ENCODE results near the gene INPP5A. TPM values are rescaled to one million over a fixed set of nuclear protein-coding genes. Genes with fewer than 3 reads are reported as not detected.

Gene INPP5A
- total and polyA plus RNA-seq, 9 of the 15 experiments (the other 6 are each of a cell fraction or from before 2014, with no cell fraction given) = 0.66 to 11.6 (median 7.7) TPM

DNA sequence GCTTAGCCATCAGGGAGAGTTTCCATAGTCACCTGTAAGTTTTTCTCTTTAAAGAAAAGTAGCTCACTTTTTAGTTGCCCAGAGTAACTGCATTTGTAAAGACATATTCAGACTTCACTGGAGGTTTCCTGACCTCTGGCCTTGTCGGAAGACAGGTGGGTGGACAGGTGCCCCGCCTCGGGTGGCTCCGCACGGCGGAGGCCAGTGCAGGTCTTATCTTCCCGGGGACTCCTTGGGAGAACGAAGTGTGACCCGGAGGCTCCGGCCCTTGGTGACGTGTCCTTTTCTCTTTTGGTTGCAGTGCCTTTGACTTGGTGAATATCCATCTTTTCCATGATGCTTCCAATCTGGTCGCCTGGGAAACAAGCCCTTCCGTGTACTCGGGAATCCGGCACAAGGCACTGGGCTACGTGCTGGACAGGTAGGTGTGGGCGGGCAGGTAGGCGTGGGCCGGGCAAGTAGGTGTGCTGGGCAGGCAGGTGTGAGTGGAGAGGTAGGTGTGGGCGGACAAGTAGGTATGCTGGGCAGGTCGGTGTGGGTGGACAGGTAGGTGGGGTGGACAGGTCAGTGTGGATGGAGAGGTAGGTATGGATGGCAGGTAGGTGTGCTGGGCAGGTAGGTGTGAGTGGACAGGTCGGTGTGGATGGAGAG is 172.6 kb downstream of the INPP5A start:
- H3K9me1 ChIP-seq (ENCODE audit: control insufficient read depth, insufficient read depth, low read length) = no peaks in the 10 kb centered on the region
- ChIA-PET POLR2A (no interaction called here), CTCF (ENCODE audit: low intra/inter-chr PET ratio) (no interaction called here)
- H3K4me2 ChIP-seq (ENCODE audit: insufficient read depth, low read length) = no peak overlapping the region
- peaks cover 0 to 3% of the 10 kb centered on the region in 2 experiments; a peak in 1 of 5 replicates for H3K4me1 ChIP-seq (replicated peaks in 1 of 2; ENCODE audit: control insufficient read depth in 2 of 2, insufficient read depth in 2 of 2, low read length in 2 of 2)
- WGBS (ENCODE audit: insufficient coverage, low coverage, missing lambda C conversion rate) = 91% methylated on average over 7 of the region's 22 CpGs
- H3K27ac ChIP-seq (ENCODE audit: extremely low read depth, low read depth, low read length) = no peak overlapping the region
- H3K27me3 ChIP-seq (ENCODE audit: control insufficient read depth in 2 of 2, insufficient read depth in 2 of 2, low read length in 2 of 2) = no peaks in the 10 kb centered on the region
- H4K20me1 ChIP-seq (replicated peaks; ENCODE audit: control insufficient read depth, insufficient read depth, low read length) = no peaks in the 10 kb centered on the region
- in situ Hi-C loops (cut with MboI) (no loop called here), intact Hi-C loops (cut with micrococcal nuclease) (no loop called here)
- BruUV-seq (replicated peaks) = no TSS peak
- no peaks in the 10 kb centered on the region for H3K79me2 ChIP-seq (ENCODE audit: control insufficient read depth, insufficient read depth, low read length)
- no peak for DNase-seq (ENCODE audit: extremely low read depth in 1 of 4, low spot score in 3 of 4)
- no peak for FAIRE-seq
- no peak overlapping the region for H3K4me3 ChIP-seq
- H2AFZ ChIP-seq (ENCODE audit: low read depth, low read length) = no peak overlapping the region
- ATAC-seq = no peak
- H3K36me3 ChIP-seq (ENCODE audit: control insufficient read depth, insufficient read depth, low read length) = no peaks in the 10 kb centered on the region
- H3K9ac ChIP-seq (ENCODE audit: insufficient read depth in 1 of 2, low read depth in 2 of 2, low read length in 2 of 2) = no peak overlapping the region
- no peaks in the 10 kb centered on the region for H3K9me3 ChIP-seq (replicated peaks; ENCODE audit: control insufficient read depth, insufficient read depth, low read depth, low read length)
- TF ChIP-seq RAD51 (IDR thresholded peaks at IDR 0.05; ENCODE audit: borderline replicate concordance, low read depth) (no peak), ZNF644 (tag; IDR thresholded peaks at IDR 0.05; ENCODE audit: low read depth) (no peak)

GRCh38 chr10:132710746-132711612 is 173.4 kb downstream of the INPP5A start:
- 73% methylated on average over 3 of the region's 18 CpGs for WGBS (ENCODE audit: insufficient coverage, low coverage, missing lambda C conversion rate)
- H3K4me2 ChIP-seq (ENCODE audit: insufficient read depth, low read length) = no peak overlapping the region
- no TSS peak for BruUV-seq (replicated peaks)
- no peak overlapping the region for H3K9ac ChIP-seq (ENCODE audit: insufficient read depth in 1 of 2, low read depth in 2 of 2, low read length in 2 of 2)
- peaks cover 0 to 5% of the 10 kb centered on the region in 2 experiments; a peak in 1 of 5 replicates for H3K4me1 ChIP-seq (replicated peaks in 1 of 2; ENCODE audit: control insufficient read depth in 2 of 2, insufficient read depth in 2 of 2, low read length in 2 of 2)
- no peaks in the 10 kb centered on the region for H3K9me1 ChIP-seq (ENCODE audit: control insufficient read depth, insufficient read depth, low read length)
- no peaks in the 10 kb centered on the region for H3K36me3 ChIP-seq (ENCODE audit: control insufficient read depth, insufficient read depth, low read length)
- no peaks in the 10 kb centered on the region for H4K20me1 ChIP-seq (replicated peaks; ENCODE audit: control insufficient read depth, insufficient read depth, low read length)
- ChIA-PET CTCF (ENCODE audit: low intra/inter-chr PET ratio) (no interaction called here), POLR2A (interaction anchor here (0.7 kb wide), 1 partner anchor 139 kb away, joined by 3 read pairs; no protein-coding TSS in a partner anchor)
- no peak overlapping the region for H3K4me3 ChIP-seq
- no peak for DNase-seq (ENCODE audit: extremely low read depth in 1 of 4, low spot score in 3 of 4)
- no peaks in the 10 kb centered on the region for H3K9me3 ChIP-seq (replicated peaks; ENCODE audit: control insufficient read depth, insufficient read depth, low read depth, low read length)
- in situ Hi-C loops (cut with MboI) = no loop called here
- H3K79me2 ChIP-seq (ENCODE audit: control insufficient read depth, insufficient read depth, low read length) = no peaks in the 10 kb centered on the region
- FAIRE-seq = no peak
- H3K27me3 ChIP-seq (ENCODE audit: control insufficient read depth in 2 of 2, insufficient read depth in 2 of 2, low read length in 2 of 2) = no peaks in the 10 kb centered on the region
- intact Hi-C loops (cut with micrococcal nuclease) = no loop called here
- no peak overlapping the region for H2AFZ ChIP-seq (ENCODE audit: low read depth, low read length)
- H3K27ac ChIP-seq (ENCODE audit: extremely low read depth, low read depth, low read length) = no peak overlapping the region
- no peak for ATAC-seq
- TF ChIP-seq FOXA1 (IDR thresholded peaks at IDR 0.05; ENCODE audit: borderline replicate concordance) (no peak), GATAD2B (IDR thresholded peaks at IDR 0.05; ENCODE audit: borderline replicate concordance) (no peak), BRF1 (IDR thresholded peaks at IDR 0.05; ENCODE audit: borderline replicate concordance, extremely low read depth, insufficient read length) (no peak), BCL6 (CRISPR knock-in tag; IDR thresholded peaks at IDR 0.05) (no peak), CXXC5 (CRISPR knock-in tag; IDR thresholded peaks at IDR 0.05) (no peak)
- TF ChIP-seq, protein P1, sequence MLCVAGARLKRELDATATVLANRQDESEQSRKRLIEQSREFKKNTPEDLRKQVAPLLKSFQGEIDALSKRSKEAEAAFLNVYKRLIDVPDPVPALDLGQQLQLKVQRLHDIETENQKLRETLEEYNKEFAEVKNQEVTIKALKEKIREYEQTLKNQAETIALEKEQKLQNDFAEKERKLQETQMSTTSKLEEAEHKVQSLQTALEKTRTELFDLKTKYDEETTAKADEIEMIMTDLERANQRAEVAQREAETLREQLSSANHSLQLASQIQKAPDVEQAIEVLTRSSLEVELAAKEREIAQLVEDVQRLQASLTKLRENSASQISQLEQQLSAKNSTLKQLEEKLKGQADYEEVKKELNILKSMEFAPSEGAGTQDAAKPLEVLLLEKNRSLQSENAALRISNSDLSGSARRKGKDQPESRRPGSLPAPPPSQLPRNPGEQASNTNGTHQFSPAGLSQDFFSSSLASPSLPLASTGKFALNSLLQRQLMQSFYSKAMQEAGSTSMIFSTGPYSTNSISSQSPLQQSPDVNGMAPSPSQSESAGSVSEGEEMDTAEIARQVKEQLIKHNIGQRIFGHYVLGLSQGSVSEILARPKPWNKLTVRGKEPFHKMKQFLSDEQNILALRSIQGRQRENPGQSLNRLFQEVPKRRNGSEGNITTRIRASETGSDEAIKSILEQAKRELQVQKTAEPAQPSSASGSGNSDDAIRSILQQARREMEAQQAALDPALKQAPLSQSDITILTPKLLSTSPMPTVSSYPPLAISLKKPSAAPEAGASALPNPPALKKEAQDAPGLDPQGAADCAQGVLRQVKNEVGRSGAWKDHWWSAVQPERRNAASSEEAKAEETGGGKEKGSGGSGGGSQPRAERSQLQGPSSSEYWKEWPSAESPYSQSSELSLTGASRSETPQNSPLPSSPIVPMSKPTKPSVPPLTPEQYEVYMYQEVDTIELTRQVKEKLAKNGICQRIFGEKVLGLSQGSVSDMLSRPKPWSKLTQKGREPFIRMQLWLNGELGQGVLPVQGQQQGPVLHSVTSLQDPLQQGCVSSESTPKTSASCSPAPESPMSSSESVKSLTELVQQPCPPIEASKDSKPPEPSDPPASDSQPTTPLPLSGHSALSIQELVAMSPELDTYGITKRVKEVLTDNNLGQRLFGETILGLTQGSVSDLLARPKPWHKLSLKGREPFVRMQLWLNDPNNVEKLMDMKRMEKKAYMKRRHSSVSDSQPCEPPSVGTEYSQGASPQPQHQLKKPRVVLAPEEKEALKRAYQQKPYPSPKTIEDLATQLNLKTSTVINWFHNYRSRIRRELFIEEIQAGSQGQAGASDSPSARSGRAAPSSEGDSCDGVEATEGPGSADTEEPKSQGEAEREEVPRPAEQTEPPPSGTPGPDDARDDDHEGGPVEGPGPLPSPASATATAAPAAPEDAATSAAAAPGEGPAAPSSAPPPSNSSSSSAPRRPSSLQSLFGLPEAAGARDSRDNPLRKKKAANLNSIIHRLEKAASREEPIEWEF (CRISPR knock-in tag; IDR thresholded peaks at IDR 0.05) = no peak

Data from K562 (cell line).